Keratinocyte (primary cell): ENCODE measurements around the gene ZMIZ1.
A peak's percentile ranks its signal among the peaks of the same experiment; 100 is the strongest.

Experiments used
- EZH2 ChIP-seq: IDR thresholded peaks from one replicate; pipeline ENCODE4 v1.6.1; 2012; ENCODE audit warnings: inconsistent platforms, mild to moderate bottlenecking, low read length, moderate library complexity
- TF ChIP-seq, protein P1 (sequence below), 3 experiments: IDR thresholded peaks in 1 of 3; conservative IDR thresholded peaks in 1 of 3; optimal IDR thresholded peaks in 1 of 3; 2 replicates in 2 of 3; 3 replicates in 1 of 3; pipeline versions ENCODE3 to v1.5.1; 2011; ENCODE audit warnings: low read length in 3 of 3, mild to moderate bottlenecking in 3 of 3, moderate library complexity in 2 of 3, control low read depth in 1 of 3, inconsistent platforms in 1 of 3; ENCODE audit not compliant: insufficient read depth in 2 of 3; ENCODE audit errors: extremely low read depth in 1 of 3

DNA sequence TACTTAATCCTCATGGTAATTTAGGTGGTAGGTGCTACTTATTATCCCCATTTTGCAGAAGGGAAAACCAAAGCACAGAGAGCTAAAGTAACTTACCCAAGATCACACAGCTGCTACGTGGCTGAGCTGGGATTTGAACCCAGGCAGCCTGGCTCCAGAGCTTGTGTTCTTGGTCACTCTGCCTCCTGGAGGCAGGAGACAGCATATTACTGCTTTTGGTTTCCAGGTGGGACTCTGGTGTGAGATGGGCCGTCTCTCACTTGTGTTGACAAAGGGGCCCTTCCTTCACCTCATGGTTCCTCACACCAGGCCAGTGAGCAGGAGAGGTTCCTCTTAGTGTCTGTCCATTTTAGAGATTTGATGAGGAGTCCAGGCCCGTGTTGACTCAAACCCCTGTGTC is 198.7 kb downstream of the ZMIZ1 start:
- TF ChIP-seq, protein P1, sequence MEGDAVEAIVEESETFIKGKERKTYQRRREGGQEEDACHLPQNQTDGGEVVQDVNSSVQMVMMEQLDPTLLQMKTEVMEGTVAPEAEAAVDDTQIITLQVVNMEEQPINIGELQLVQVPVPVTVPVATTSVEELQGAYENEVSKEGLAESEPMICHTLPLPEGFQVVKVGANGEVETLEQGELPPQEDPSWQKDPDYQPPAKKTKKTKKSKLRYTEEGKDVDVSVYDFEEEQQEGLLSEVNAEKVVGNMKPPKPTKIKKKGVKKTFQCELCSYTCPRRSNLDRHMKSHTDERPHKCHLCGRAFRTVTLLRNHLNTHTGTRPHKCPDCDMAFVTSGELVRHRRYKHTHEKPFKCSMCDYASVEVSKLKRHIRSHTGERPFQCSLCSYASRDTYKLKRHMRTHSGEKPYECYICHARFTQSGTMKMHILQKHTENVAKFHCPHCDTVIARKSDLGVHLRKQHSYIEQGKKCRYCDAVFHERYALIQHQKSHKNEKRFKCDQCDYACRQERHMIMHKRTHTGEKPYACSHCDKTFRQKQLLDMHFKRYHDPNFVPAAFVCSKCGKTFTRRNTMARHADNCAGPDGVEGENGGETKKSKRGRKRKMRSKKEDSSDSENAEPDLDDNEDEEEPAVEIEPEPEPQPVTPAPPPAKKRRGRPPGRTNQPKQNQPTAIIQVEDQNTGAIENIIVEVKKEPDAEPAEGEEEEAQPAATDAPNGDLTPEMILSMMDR (optimal IDR thresholded peaks at IDR 0.05 in 1 of 3, IDR thresholded peaks at IDR 0.05 in 1 of 3, conservative IDR thresholded peaks at IDR 0.05 in 1 of 3; ENCODE audit: extremely low read depth in 1 of 3, insufficient read depth in 2 of 3, low read length in 3 of 3): peak in 2 of 3 experiments; percentile 15 to 17
- TF ChIP-seq EZH2: no peak
